Activated naive CD8-positive, alpha-beta T cell (primary cell): ENCODE measurements around the gene STYX.

Experiments
- H3K27ac Mint-ChIP-seq: one replicate; pipeline ENCODE4 v1.8.0; 2021; ENCODE audit warnings: mixed read lengths
- H3K27me3 Mint-ChIP-seq: one replicate; pipeline ENCODE4 v1.8.0; 2021; ENCODE audit warnings: mixed read lengths
- H3K36me3 Mint-ChIP-seq: one replicate; pipeline ENCODE4 v1.8.0; 2021; ENCODE audit warnings: mixed read lengths
- H3K4me1 Mint-ChIP-seq: one replicate; pipeline ENCODE4 v1.8.0; 2021; ENCODE audit warnings: low read depth, mixed read lengths
- H3K4me3 Mint-ChIP-seq: one replicate; pipeline ENCODE4 v1.8.0; 2021; ENCODE audit warnings: mild to moderate bottlenecking, mixed read lengths
- H3K9me3 Mint-ChIP-seq: one replicate; pipeline ENCODE4 v1.8.0; 2021; ENCODE audit warnings: low read depth, mixed read lengths

The STYX gene, protein sequence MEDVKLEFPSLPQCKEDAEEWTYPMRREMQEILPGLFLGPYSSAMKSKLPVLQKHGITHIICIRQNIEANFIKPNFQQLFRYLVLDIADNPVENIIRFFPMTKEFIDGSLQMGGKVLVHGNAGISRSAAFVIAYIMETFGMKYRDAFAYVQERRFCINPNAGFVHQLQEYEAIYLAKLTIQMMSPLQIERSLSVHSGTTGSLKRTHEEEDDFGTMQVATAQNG

DNA sequence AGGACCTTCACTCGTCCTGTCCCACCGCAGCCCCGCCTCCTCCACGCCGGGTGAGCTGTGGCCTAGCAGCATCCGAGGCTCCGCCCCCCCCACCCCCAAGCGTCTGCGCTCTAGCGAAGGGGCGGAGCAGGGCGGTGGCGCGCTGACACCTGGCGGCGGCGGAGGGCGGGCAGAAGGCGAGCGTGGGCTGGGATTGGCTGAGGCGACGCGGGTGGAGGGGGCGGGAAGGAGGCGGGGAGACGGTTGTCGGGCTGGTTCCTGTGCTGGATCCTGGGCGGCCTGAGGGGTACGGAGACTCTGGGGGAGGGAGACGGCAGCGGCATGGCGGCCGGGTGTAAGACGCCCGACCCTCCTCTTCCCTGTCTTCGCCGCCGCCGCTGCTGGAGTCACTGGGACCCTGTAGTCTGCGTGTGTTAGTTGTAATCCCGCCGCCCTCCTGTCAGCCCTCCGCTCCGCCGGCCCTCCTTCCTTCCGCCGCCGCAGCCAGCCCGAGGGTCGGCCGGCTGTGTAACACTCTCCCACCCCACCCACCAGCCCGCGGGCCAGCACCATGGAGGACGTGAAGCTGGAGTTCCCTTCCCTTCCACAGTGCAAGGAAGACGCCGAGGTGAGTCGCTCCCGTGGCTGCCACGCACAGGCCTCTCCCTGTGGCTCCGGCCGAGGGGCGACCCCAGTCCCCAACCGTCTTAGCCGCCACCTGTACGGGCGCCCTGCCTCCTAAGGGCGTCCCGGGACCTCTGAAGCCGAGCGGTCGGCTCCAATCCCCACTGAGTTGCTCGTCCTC lies at the start of gene STYX:
Gene STYX (plus strand): TSS at position 242 of the 784 bp plus-strand sequence. CDS start 309 bp downstream, at position 551.
- Mint-ChIP-seq H3K9me3 (no peaks in the 10 kb centered on the region), H3K27me3 (no peaks in the 10 kb centered on the region), H3K4me1 (peaks cover 28% of the 10 kb centered on the region), H3K4me3 (peak within 1 kb of the TSS; percentile 96), H3K36me3 (peaks cover 7% of the 10 kb centered on the region), H3K27ac (peak within 1 kb of the TSS; percentile 90)

DNA sequence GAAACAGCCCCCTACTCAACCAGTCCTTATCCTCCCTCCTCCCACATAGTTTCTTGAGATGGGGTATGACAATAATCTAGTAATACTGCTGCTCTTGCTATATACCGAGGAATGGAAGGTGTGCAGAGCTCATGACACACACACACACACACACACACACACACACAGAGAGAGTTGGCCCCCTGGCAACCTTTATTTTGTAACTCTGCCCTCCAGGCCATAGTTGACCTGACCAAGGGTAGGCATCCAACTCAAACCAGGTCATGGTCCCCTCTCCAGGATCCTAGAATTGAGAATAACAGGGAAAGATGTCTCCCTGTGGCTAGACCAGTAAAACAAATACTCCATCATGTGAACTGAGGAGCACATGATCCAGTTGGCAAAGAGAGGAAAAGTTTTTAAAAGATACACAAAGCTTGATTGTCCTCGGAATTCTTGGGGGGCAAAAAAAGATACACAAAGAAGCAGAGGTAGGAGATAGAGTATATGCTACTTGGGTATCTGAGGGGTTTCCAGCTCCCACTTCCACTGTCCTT lies 45.9 kb upstream of the STYX start:
- Mint-ChIP-seq H3K27ac (peak overlapping the region; percentile 30), H3K36me3 (peaks cover under 1% of the 10 kb centered on the region), H3K9me3 (no peaks in the 10 kb centered on the region), H3K27me3 (no peaks in the 10 kb centered on the region), H3K4me1 (peaks cover 54% of the 10 kb centered on the region), H3K4me3 (no peak overlapping the region)

DNA sequence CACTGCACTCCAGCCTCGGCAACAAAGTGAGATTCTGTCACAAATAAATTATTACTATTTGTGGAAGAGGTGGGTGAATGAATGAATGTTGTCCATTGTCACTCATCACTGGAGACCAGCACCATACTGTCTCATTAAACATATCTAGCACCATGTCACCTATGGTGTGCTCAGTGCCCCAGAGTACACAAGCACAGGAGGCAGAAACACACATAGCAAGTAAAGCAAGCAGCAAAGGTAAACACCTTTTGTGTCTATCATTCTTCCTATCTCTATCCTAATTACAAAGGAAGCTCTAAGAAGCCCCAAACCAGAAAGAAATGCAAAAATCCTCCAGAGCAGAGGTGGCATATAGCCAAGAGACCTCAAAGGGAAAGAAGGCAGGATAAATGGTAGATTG lies 43.8 kb upstream of the STYX start:
- no peaks in the 10 kb centered on the region for H3K27me3 Mint-ChIP-seq
- H3K27ac Mint-ChIP-seq = no peak overlapping the region
- H3K4me1 Mint-ChIP-seq = peaks cover 72% of the 10 kb centered on the region

DNA sequence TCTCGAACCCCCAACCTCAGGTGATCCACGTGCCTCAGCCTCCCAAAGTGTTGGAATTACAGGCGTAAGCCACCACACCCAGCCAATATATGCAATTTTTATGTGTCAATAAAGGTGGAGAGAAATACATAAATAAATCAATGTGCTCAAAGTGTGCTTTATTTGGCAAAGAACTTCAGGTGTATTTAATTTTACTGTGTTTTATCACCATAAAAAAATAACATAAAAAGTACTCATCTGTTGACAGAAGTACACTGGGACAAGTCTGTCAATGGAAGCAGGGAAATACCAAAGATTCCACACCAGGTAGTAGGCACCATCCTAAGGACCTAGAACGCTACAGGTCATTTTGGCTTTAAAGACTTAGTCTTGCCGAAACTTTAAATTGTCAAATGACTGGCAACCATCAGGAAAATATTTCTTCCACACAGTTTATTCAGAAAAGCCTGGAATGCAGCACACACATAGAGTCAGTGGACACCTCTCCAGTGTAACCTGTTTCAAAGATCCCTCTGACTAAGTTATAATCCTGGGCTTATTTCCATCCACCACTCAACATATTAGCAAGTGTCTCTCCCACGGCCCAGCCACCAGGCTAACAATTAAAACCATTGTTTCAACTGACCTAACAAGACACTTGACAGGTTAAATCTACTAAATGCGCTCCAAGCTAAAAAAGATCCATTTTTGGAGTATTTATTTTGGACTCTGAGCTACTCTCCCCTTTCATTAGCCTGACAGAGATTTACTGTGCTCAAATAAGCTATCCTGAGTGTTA lies 38.8 kb upstream of the STYX start:
- Mint-ChIP-seq H3K4me3 (peak overlapping the region; percentile 72), H3K27me3 (no peaks in the 10 kb centered on the region)

More for the DNA sequence above, 43.8 kb upstream of the STYX start:
- Mint-ChIP-seq H3K9me3 (no peaks in the 10 kb centered on the region), H3K36me3 (no peaks in the 10 kb centered on the region), H3K4me3 (no peak overlapping the region)

DNA sequence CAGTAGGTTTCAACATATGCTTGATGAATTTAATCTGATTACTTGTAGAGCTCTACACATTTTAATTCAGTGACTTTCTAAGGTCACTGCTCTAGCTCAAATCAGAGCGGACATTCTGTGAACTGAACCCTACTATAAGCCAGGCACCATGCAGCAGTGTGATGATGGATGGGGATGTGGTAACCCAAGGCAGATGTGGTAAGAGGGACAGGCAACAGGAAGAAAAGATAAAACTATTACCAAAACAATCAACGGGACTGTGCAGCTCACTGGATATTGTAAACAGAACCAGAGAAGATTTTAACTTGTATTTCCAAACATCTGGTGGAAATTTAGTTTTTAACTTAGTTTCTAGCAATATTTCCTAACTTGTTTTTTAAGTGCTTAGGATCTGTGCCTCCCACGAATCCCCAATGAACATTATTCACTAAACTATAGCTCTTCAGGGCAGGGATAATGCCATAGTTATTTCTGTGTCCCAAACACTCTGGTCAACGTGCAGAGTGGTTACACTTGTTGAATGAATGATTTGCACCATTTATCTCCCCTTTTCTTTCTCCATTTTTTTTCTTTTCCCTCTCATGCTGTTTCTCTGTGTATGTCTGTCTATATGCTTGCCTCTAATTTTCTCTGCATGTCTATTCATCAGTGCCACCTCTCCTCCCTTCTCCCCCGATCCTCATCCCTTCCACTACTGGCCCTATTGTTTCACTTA lies 37.6 kb upstream of the STYX start:
- Mint-ChIP-seq H3K27me3 (no peaks in the 10 kb centered on the region), H3K27ac (peak overlapping the region; percentile 43), H3K9me3 (no peaks in the 10 kb centered on the region), H3K4me3 (peak overlapping the region; percentile 60), H3K36me3 (no peaks in the 10 kb centered on the region), H3K4me1 (peaks cover 67% of the 10 kb centered on the region)

More for the DNA sequence above, 38.8 kb upstream of the STYX start:
- H3K4me1 Mint-ChIP-seq = peaks cover 79% of the 10 kb centered on the region
- H3K27ac Mint-ChIP-seq = peak overlapping the region; percentile 3
- no peaks in the 10 kb centered on the region for H3K36me3 Mint-ChIP-seq
- H3K9me3 Mint-ChIP-seq = no peaks in the 10 kb centered on the region

GRCh38 chr14:52693036-52693435 lies 36.9 kb upstream of the STYX start:
- no peaks in the 10 kb centered on the region for H3K9me3 Mint-ChIP-seq
- no peaks in the 10 kb centered on the region for H3K36me3 Mint-ChIP-seq
- H3K27me3 Mint-ChIP-seq = no peaks in the 10 kb centered on the region
- no peak overlapping the region for H3K27ac Mint-ChIP-seq
- H3K4me1 Mint-ChIP-seq = peaks cover 61% of the 10 kb centered on the region
- H3K4me3 Mint-ChIP-seq = peak overlapping the region; percentile 79

- no peaks in the 10 kb centered on the region for H3K27me3 Mint-ChIP-seq
- H3K9me3 Mint-ChIP-seq = no peaks in the 10 kb centered on the region
- no peaks in the 10 kb centered on the region for H3K36me3 Mint-ChIP-seq
- peak overlapping the region; percentile 16 for H3K27ac Mint-ChIP-seq
- H3K4me1 Mint-ChIP-seq = peaks cover 56% of the 10 kb centered on the region
- H3K4me3 Mint-ChIP-seq = peak overlapping the region; percentile 79
Observed at GRCh38 chr14:52693532-52693931, 36.4 kb upstream of the STYX start.

GRCh38 chr14:52694761-52695480 lies 35.0 kb upstream of the STYX start:
- Mint-ChIP-seq H3K4me1 (peaks cover 43% of the 10 kb centered on the region), H3K4me3 (peak overlapping the region; percentile 99), H3K36me3 (no peaks in the 10 kb centered on the region), H3K27me3 (no peaks in the 10 kb centered on the region), H3K27ac (peak overlapping the region; percentile 99), H3K9me3 (no peaks in the 10 kb centered on the region)

GRCh38 chr14:52695481-52696091 lies 34.4 kb upstream of the STYX start, which contains the start of gene ERO1A:
ERO1A (minus strand) TSS chr14:52695558; CDS start chr14:52695481, 77 bp downstream.
- Mint-ChIP-seq H3K4me1 (peaks cover 38% of the 10 kb centered on the region), H3K36me3 (no peaks in the 10 kb centered on the region), H3K9me3 (no peaks in the 10 kb centered on the region), H3K27me3 (no peaks in the 10 kb centered on the region), H3K4me3 (peak within 1 kb of the TSS; percentile 99), H3K27ac (peak within 1 kb of the TSS; percentile 99)

GRCh38 chr14:52700701-52701172 lies 29.2 kb upstream of the STYX start:
- Mint-ChIP-seq H3K27ac (no peak overlapping the region), H3K4me3 (no peak overlapping the region), H3K36me3 (no peaks in the 10 kb centered on the region)

GRCh38 chr14:52701223-52701622 lies 28.7 kb upstream of the STYX start:
- Mint-ChIP-seq H3K4me1 (peaks cover 5% of the 10 kb centered on the region), H3K9me3 (no peaks in the 10 kb centered on the region), H3K36me3 (no peaks in the 10 kb centered on the region), H3K27me3 (no peaks in the 10 kb centered on the region), H3K27ac (no peak overlapping the region), H3K4me3 (no peak overlapping the region)

More at GRCh38 chr14:52700701-52701172, 29.2 kb upstream of the STYX start:
- Mint-ChIP-seq H3K4me1 (peaks cover 5% of the 10 kb centered on the region), H3K27me3 (no peaks in the 10 kb centered on the region), H3K9me3 (no peaks in the 10 kb centered on the region)

DNA sequence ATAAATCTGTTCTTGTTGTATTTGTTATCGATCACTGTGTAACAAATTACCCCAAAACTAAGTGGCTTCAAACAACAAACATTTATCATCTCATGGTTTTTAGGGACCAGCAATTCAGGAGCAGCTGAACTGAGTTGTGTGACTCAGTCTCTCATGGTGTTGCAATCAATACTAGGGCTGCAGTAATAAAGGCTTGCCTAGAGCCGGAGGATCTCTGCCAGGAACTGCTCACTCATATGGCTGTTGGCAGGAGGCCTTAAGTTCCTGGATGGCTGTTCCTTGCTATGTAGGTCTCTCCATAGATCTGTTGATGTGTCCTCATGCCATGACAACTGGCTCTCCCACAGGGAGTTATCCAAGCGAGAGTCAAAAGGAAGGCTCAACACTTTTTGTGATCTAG lies 26.7 kb upstream of the STYX start:
- H3K36me3 Mint-ChIP-seq = peaks cover 2% of the 10 kb centered on the region
- H3K9me3 Mint-ChIP-seq = no peaks in the 10 kb centered on the region
- peaks cover 18% of the 10 kb centered on the region for H3K4me1 Mint-ChIP-seq
- no peaks in the 10 kb centered on the region for H3K27me3 Mint-ChIP-seq
- no peak overlapping the region for H3K27ac Mint-ChIP-seq
- H3K4me3 Mint-ChIP-seq = no peak overlapping the region

DNA sequence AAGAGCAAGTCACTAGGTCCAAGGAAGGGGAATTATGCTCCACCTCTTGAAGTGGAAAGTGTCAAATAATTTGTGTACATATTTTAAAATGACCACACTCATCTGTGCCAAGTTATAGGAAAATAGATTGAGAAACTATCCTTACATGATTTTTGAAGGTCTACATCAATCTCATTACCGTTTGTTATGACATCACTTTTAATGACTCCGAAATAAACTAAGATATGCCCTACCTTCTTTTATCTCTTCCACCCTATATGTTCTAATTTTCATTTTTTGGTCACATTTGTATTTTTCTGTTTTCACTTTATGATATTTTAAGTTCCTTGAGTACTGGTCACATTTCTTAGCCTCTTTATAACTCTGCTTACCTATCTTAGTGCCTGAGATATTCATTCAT lies 26.3 kb upstream of the STYX start:
- Mint-ChIP-seq H3K4me1 (peaks cover 22% of the 10 kb centered on the region), H3K9me3 (no peaks in the 10 kb centered on the region), H3K27me3 (no peaks in the 10 kb centered on the region), H3K4me3 (no peak overlapping the region), H3K36me3 (peaks cover 3% of the 10 kb centered on the region), H3K27ac (no peak overlapping the region)
